ENCODE results near the gene SELPLG. TPM values are rescaled to one million over a fixed set of nuclear protein-coding genes. Genes with fewer than 3 reads are reported as not detected.

Gene SELPLG
- total RNA-seq, 2 experiments from 2014 or later, result 26.8 to 28.8 TPM

Other genes with a start within 250 kb of the SELPLG start
- gene FICD, start 118.6 kb downstream of the SELPLG start, total RNA-seq, result 1 to 10 TPM; 4.1 to 4.5 TPM
- 10 to 100 TPM; 88.1 to 89.0 TPM for gene SART3, start 72.7 kb downstream of the SELPLG start, total RNA-seq
- 10 to 100 TPM; 91.4 to 92.1 TPM for gene ISCU, start 71.3 kb downstream of the SELPLG start, total RNA-seq
- gene TMEM119, start 35.8 kb downstream of the SELPLG start, total RNA-seq, result not detected
- 10 to 100 TPM; 71.0 to 78.7 TPM for gene CORO1C, start 97.6 kb upstream of the SELPLG start, total RNA-seq
- 10 to 100 TPM; 37.1 to 43.1 TPM for gene SSH1, start 223.7 kb upstream of the SELPLG start, total RNA-seq
- gene DAO, start 246.2 kb upstream of the SELPLG start, total RNA-seq, result not detected

All from activated CD8-positive, alpha-beta memory T cell treated with anti-CD3 and anti-CD28 coated beads for 36 hours (primary cell).